Measurements from ENCODE around the gene JPH3. TPM values are rescaled to one million over a fixed set of nuclear protein-coding genes. Genes with fewer than 3 reads are reported as not detected.

JPH3 gene
- total RNA-seq, 1 donor from 2014 or later, result not detected

DNA sequence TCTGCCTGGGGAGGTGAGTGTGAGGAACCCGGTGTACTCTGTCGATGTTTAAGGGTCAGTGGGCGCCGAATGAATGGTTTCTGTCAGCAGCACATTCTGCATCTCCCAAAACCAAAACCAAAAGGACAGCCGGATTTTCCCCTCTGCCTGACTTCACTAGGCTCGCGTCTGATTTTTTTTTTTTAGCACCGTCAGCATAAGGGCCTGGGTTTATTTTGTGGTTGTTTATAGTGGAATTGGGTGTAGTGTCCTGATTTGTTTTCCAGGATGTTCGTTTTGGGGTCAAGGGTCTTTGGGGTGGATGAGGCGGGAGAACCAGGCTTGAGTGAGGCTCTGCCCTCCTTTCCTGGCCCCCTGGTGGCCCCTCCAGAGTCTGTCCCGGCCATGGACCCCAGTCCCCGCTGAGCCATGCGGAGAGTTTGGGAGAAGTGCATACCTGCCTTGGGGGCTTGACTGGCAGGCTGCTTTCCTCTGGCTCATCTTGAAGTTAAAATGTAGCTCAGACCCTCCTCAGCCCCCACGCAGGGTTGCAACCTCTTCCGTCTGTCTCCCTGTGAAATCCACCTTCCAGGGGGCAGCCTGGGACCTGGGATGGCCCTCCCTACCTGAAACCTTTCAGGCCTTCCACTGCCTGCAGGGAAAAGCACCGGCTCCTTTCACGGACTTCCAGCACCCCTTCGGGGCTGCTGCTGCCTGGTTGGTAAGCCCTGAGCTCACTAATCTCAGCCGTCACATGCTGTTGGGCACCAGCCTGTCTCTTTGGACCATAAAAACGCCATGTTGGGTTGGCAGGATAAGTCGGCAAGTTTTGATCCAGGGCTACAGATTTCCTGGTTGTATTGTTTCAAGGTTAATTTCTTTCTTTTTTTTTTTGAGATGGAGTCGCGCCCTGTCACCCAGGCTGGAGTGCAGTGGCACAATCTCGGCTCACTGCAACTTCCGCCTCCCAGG lies 60.2 kb downstream of the JPH3 start:
- Mint-ChIP-seq H3K4me3 (no peak overlapping the region), H3K36me3 (ENCODE audit: low read depth) (no peaks in the 10 kb centered on the region), H3K9me3 (no peaks in the 10 kb centered on the region), H3K4me1 (ENCODE audit: low read depth) (no peaks in the 10 kb centered on the region), H3K27ac (no peak overlapping the region), H3K27me3 (ENCODE audit: insufficient read depth) (peaks cover 3% of the 10 kb centered on the region)
- intact Hi-C loops (cut with micrococcal nuclease), result no loop called here
- DNase-seq (ENCODE audit: low spot score), result no peak

- no peaks in the 10 kb centered on the region for H3K9me3 Mint-ChIP-seq
- no peak overlapping the region for H3K27ac Mint-ChIP-seq
- peaks cover 3% of the 10 kb centered on the region for H3K27me3 Mint-ChIP-seq (ENCODE audit: insufficient read depth)
- H3K4me1 Mint-ChIP-seq (ENCODE audit: low read depth), result no peaks in the 10 kb centered on the region
- intact Hi-C loops (cut with micrococcal nuclease), result no loop called here
- DNase-seq (ENCODE audit: low spot score), result no peak
- no peaks in the 10 kb centered on the region for H3K36me3 Mint-ChIP-seq (ENCODE audit: low read depth)
- H3K4me3 Mint-ChIP-seq, result no peak overlapping the region
Measured at GRCh38 chr16:87664792-87665191, 62.5 kb downstream of the JPH3 start.

- Mint-ChIP-seq H3K4me3 (no peak overlapping the region), H3K9me3 (no peaks in the 10 kb centered on the region), H3K27me3 (ENCODE audit: insufficient read depth) (peaks cover 3% of the 10 kb centered on the region), H3K36me3 (ENCODE audit: low read depth) (no peaks in the 10 kb centered on the region), H3K4me1 (ENCODE audit: low read depth) (no peaks in the 10 kb centered on the region), H3K27ac (no peak overlapping the region)
- DNase-seq (ENCODE audit: low spot score), result no peak
- intact Hi-C loops (cut with micrococcal nuclease), result no loop called here
Measured at GRCh38 chr16:87665193-87665592, 62.9 kb downstream of the JPH3 start.

DNA sequence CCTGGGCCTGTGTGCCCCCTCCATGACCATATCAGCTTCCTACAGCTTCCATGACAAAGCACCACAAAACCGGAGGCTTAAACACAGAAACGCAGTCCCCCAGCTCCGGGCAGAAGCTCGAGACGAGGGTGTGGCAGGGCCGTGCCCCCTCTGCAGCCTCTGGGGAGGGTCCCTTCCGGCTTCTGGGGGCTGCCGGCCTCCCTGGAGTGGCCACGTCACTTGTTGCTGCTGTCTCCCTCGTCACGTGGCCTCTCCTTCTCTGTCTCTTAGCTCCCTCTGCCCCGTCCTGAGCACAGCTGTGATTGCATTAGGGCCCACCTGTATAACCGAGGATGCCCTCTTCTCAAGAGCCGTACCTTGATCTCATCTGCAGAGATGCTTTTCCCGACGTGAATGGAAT lies 64.6 kb downstream of the JPH3 start:
- H3K9me3 Mint-ChIP-seq, result no peaks in the 10 kb centered on the region
- no peak overlapping the region for H3K27ac Mint-ChIP-seq
- intact Hi-C loops (cut with micrococcal nuclease), result no loop called here
- H3K4me1 Mint-ChIP-seq (ENCODE audit: low read depth), result no peaks in the 10 kb centered on the region
- H3K36me3 Mint-ChIP-seq (ENCODE audit: low read depth), result no peaks in the 10 kb centered on the region
- no peak for DNase-seq (ENCODE audit: low spot score)
- H3K27me3 Mint-ChIP-seq (ENCODE audit: insufficient read depth), result no peaks in the 10 kb centered on the region
- no peak overlapping the region for H3K4me3 Mint-ChIP-seq

GRCh38 chr16:87667443-87667842 lies 65.1 kb downstream of the JPH3 start:
- no peaks in the 10 kb centered on the region for H3K9me3 Mint-ChIP-seq
- H3K36me3 Mint-ChIP-seq (ENCODE audit: low read depth), result no peaks in the 10 kb centered on the region
- no peaks in the 10 kb centered on the region for H3K27me3 Mint-ChIP-seq (ENCODE audit: insufficient read depth)
- no peaks in the 10 kb centered on the region for H3K4me1 Mint-ChIP-seq (ENCODE audit: low read depth)
- H3K27ac Mint-ChIP-seq, result no peak overlapping the region
- no peak overlapping the region for H3K4me3 Mint-ChIP-seq
- no peak for DNase-seq (ENCODE audit: low spot score)
- intact Hi-C loops (cut with micrococcal nuclease), result no loop called here

- Mint-ChIP-seq H3K27me3 (ENCODE audit: insufficient read depth) (no peaks in the 10 kb centered on the region), H3K9me3 (no peaks in the 10 kb centered on the region)
Measured at GRCh38 chr16:87667946-87668345, 65.6 kb downstream of the JPH3 start.

DNA sequence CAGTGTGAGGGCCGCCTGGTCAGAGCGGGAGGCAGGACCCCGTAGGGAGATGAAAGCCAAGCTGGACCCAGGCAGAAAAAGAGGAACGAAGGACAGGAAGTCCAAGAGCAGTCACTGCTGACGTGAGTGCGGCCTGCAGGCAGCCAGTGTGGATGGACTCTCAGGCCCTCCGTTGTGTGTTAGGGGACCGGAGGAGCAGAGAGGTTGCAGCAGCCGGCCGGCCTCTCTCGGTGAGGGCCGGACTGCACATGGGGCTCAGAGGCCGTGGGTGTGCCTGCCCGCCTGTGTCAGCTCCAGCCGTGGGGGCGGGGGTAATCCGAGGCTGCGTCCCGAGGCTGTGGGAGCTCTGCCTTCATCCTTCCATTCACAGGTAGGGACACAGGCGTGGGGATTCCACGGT lies 67.4 kb downstream of the JPH3 start:
- Mint-ChIP-seq H3K27me3 (ENCODE audit: insufficient read depth) (no peaks in the 10 kb centered on the region), H3K9me3 (no peaks in the 10 kb centered on the region), H3K36me3 (ENCODE audit: low read depth) (no peaks in the 10 kb centered on the region), H3K4me1 (ENCODE audit: low read depth) (no peaks in the 10 kb centered on the region), H3K4me3 (no peak overlapping the region), H3K27ac (no peak overlapping the region)
- no peak for DNase-seq (ENCODE audit: low spot score)
- intact Hi-C loops (cut with micrococcal nuclease), result no loop called here

More at GRCh38 chr16:87667946-87668345, 65.6 kb downstream of the JPH3 start:
- DNase-seq (ENCODE audit: low spot score), result no peak
- intact Hi-C loops (cut with micrococcal nuclease), result no loop called here
- no peaks in the 10 kb centered on the region for H3K36me3 Mint-ChIP-seq (ENCODE audit: low read depth)
- H3K27ac Mint-ChIP-seq, result no peak overlapping the region
- no peaks in the 10 kb centered on the region for H3K4me1 Mint-ChIP-seq (ENCODE audit: low read depth)
- H3K4me3 Mint-ChIP-seq, result no peak overlapping the region

DNA sequence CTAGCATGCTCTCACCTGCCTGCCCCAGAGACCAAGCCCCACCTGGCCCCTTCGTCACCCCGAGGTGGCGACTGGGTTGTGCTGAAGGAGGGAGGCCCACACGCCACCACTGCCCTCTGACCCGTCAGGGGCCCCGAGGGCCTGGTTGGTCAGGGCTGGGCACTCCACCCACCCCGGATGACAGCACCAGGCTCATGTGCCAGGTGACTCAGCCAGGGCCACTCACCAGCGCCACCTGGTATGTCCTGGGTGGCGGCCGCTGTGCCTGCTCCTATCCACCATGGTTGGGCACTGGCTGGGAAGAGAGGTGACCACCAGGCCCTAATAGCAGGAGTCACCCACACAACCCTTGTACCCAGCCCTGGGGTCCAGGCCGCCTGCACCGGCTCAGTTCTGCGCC lies 68.9 kb downstream of the JPH3 start:
- no peak overlapping the region for H3K4me3 Mint-ChIP-seq
- no peaks in the 10 kb centered on the region for H3K27me3 Mint-ChIP-seq (ENCODE audit: insufficient read depth)
- no peaks in the 10 kb centered on the region for H3K9me3 Mint-ChIP-seq
- no peak overlapping the region for H3K27ac Mint-ChIP-seq
- intact Hi-C loops (cut with micrococcal nuclease), result no loop called here
- H3K4me1 Mint-ChIP-seq (ENCODE audit: low read depth), result no peaks in the 10 kb centered on the region
- no peaks in the 10 kb centered on the region for H3K36me3 Mint-ChIP-seq (ENCODE audit: low read depth)
- DNase-seq (ENCODE audit: low spot score), result no peak

DNA sequence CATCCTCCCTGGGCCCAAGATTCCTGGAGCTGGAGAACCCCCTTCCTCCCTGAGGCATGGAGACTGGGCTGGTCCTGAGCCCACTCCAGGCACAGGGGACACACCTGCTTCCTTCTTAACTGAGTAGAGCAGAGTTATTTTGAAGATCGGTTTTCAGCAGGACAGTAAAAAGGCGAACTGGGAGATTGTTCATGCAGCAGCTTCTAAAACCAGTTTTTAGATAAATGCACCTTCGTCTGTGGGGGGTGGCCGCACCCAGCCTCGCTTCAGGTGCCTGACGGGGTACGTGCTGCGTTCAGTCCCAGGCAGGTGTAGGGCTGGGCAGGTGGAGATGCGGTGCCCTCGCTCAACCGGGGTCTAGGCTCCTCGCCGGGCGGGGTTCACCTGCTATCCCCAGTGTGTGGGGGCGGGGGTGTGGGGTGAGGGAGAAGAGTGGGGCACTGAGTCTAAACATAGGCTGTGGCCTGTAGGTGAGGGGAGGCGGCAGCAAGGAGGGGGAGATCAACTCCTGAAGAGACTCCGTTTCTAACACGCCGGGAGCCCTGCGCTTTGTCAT lies 69.5 kb downstream of the JPH3 start:
- H3K4me3 Mint-ChIP-seq, result no peak overlapping the region
- DNase-seq (ENCODE audit: low spot score), result no peak
- H3K36me3 Mint-ChIP-seq (ENCODE audit: low read depth), result no peaks in the 10 kb centered on the region
- H3K27ac Mint-ChIP-seq, result no peak overlapping the region
- no peaks in the 10 kb centered on the region for H3K27me3 Mint-ChIP-seq (ENCODE audit: insufficient read depth)
- intact Hi-C loops (cut with micrococcal nuclease), result no loop called here
- no peaks in the 10 kb centered on the region for H3K4me1 Mint-ChIP-seq (ENCODE audit: low read depth)
- no peaks in the 10 kb centered on the region for H3K9me3 Mint-ChIP-seq

DNA sequence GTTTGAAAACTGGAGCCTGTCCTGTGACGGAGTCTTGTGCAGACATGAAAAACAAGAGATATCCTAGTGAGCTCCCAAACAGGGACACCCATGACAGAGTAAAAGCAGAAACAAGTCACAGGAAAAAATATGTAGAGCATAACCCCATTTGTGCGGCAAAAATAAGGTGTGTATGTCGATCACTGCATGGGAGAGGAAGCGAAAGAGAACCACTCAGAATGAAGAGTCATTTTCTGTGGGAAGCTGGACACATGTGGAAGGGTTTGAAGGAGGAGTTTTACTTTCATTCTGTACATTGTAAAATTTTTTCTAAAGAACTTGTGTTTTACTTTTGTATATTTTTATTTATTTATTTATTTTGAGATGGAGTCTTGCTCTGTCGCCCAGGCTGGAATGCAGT lies 72.1 kb downstream of the JPH3 start:
- no peaks in the 10 kb centered on the region for H3K27me3 Mint-ChIP-seq (ENCODE audit: insufficient read depth)
- no peaks in the 10 kb centered on the region for H3K4me1 Mint-ChIP-seq (ENCODE audit: low read depth)
- no peak for DNase-seq (ENCODE audit: low spot score)
- no peak overlapping the region for H3K27ac Mint-ChIP-seq
- H3K4me3 Mint-ChIP-seq, result no peak overlapping the region
- intact Hi-C loops (cut with micrococcal nuclease), result no loop called here
- no peaks in the 10 kb centered on the region for H3K36me3 Mint-ChIP-seq (ENCODE audit: low read depth)
- no peaks in the 10 kb centered on the region for H3K9me3 Mint-ChIP-seq

- DNase-seq (ENCODE audit: low spot score), result no peak
- no peaks in the 10 kb centered on the region for H3K36me3 Mint-ChIP-seq (ENCODE audit: low read depth)
- H3K4me1 Mint-ChIP-seq (ENCODE audit: low read depth), result no peaks in the 10 kb centered on the region
- H3K27me3 Mint-ChIP-seq (ENCODE audit: insufficient read depth), result no peaks in the 10 kb centered on the region
- H3K4me3 Mint-ChIP-seq, result no peak overlapping the region
- H3K9me3 Mint-ChIP-seq, result no peaks in the 10 kb centered on the region
- intact Hi-C loops (cut with micrococcal nuclease), result no loop called here
- H3K27ac Mint-ChIP-seq, result no peak overlapping the region
Measured at GRCh38 chr16:87675111-87675719, 72.9 kb downstream of the JPH3 start.

GRCh38 chr16:87677830-87678229 lies 75.5 kb downstream of the JPH3 start:
- peaks cover 10% of the 10 kb centered on the region for H3K4me1 Mint-ChIP-seq (ENCODE audit: low read depth)
- no peak overlapping the region for H3K4me3 Mint-ChIP-seq
- H3K9me3 Mint-ChIP-seq, result no peaks in the 10 kb centered on the region
- H3K27me3 Mint-ChIP-seq (ENCODE audit: insufficient read depth), result peaks cover 3% of the 10 kb centered on the region
- H3K27ac Mint-ChIP-seq, result no peak overlapping the region
- intact Hi-C loops (cut with micrococcal nuclease), result no loop called here
- no peaks in the 10 kb centered on the region for H3K36me3 Mint-ChIP-seq (ENCODE audit: low read depth)
- DNase-seq (ENCODE audit: low spot score), result no peak

- DNase-seq (ENCODE audit: low spot score), result no peak
- H3K27me3 Mint-ChIP-seq (ENCODE audit: insufficient read depth), result peaks cover 3% of the 10 kb centered on the region
- H3K4me3 Mint-ChIP-seq, result no peak overlapping the region
- H3K4me1 Mint-ChIP-seq (ENCODE audit: low read depth), result peaks cover 10% of the 10 kb centered on the region
- H3K27ac Mint-ChIP-seq, result no peak overlapping the region
- H3K9me3 Mint-ChIP-seq, result no peaks in the 10 kb centered on the region
- intact Hi-C loops (cut with micrococcal nuclease), result no loop called here
- H3K36me3 Mint-ChIP-seq (ENCODE audit: low read depth), result no peaks in the 10 kb centered on the region
Measured at GRCh38 chr16:87678618-87679017, 76.3 kb downstream of the JPH3 start.

Measured in activated T-helper 1 cell treated with anti-CD3 and anti-CD28 coated beads, Interleukin-12 subunit alpha, Interleukin-12 subunit beta, Interleukin-2, Interleukin-4 antibody, amounts not matched to agents 30 ng/mL and 10 ng/mL and 1 ng/mL, durations not matched to agents 14 hours and 24 hours and 36 hours (primary cell).